Thyroid gland (tissue), 4 donors: ENCODE measurements around the gene MEF2B.

Source experiments
- CTCF ChIP-seq, 6 experiments: fragments of 200-600 bp in 3 of 6; fragments of 450-650 bp in 3 of 6; sonication (generic) in 3 of 6; IDR thresholded peaks; one replicate each; pipeline ENCODE4 v1.5.1; 2016 to 2019; ENCODE audit warnings: antibody characterized with exemption in 6 of 6, mild to moderate bottlenecking in 2 of 6, inconsistent platforms in 1 of 6, moderate library complexity in 1 of 6
- POLR2A ChIP-seq, 2 donors: fragments of 450-650 bp; IDR thresholded peaks; one replicate each; pipeline ENCODE4 v1.6.1; 2017; ENCODE audit warnings: antibody characterized with exemption in 2 of 2, mild to moderate bottlenecking in 2 of 2, moderate library complexity in 1 of 2

GRCh38 chr19:19132912-19133311 is 37.2 kb downstream of the MEF2B start:
- TF ChIP-seq CTCF (IDR thresholded peaks at IDR 0.05) (no peak), POLR2A (IDR thresholded peaks at IDR 0.05) (no peak)
